NCI-H2029 treated with DMSO at 0.1 percent for 48 hours (cell line): Measurements from ENCODE around the gene CNTFR.

Source experiments
- DNase-seq: peaks from one replicate; lab custom pipeline; 2025; lab: John Stamatoyannopoulos, UW

Gene CNTFR

GRCh38 chr9:34522971-34523797 lies 66.3 kb downstream of the CNTFR start, which contains the start of gene ENHO:
Gene ENHO (minus strand): TSS chr9:34522990. CDS start chr9:34521695, 1,295 bp downstream.
- peak; percentile 18 for DNase-seq

- no peak for DNase-seq
These were observed 67.2 kb downstream of the CNTFR start for GRCh38 chr9:34522091-34522887.

GRCh38 chr9:34521406-34522045 lies 68.0 kb downstream of the CNTFR start:
- DNase-seq, result no peak

- DNase-seq, result no peak
These were observed 68.8 kb downstream of the CNTFR start for GRCh38 chr9:34520505-34521385.

GRCh38 chr9:34520096-34520495 lies 69.4 kb downstream of the CNTFR start:
- no peak for DNase-seq

- no peak for DNase-seq
These were observed 70.1 kb downstream of the CNTFR start for GRCh38 chr9:34519321-34520020.

GRCh38 chr9:34518896-34519295 lies 70.6 kb downstream of the CNTFR start:
- DNase-seq, result no peak

- no peak for DNase-seq
These were observed 71.4 kb downstream of the CNTFR start for GRCh38 chr9:34518110-34518616.

- no peak for DNase-seq
These were observed 72.3 kb downstream of the CNTFR start for GRCh38 chr9:34517185-34517584.

- no peak for DNase-seq
These were observed 73.6 kb downstream of the CNTFR start for GRCh38 chr9:34515959-34516358.

- DNase-seq, result no peak
These were observed 74.7 kb downstream of the CNTFR start for GRCh38 chr9:34514816-34515215.

- no peak for DNase-seq
These were observed 75.1 kb downstream of the CNTFR start for GRCh38 chr9:34514401-34514800.

GRCh38 chr9:34513567-34514214 lies 75.8 kb downstream of the CNTFR start:
- peak; percentile 25 for DNase-seq

- no peak for DNase-seq
These were observed 77.1 kb downstream of the CNTFR start for GRCh38 chr9:34512131-34513078.

- DNase-seq, result no peak
These were observed 78.7 kb downstream of the CNTFR start for GRCh38 chr9:34510497-34511468.

GRCh38 chr9:34508951-34509350 lies 80.6 kb downstream of the CNTFR start:
- DNase-seq, result no peak

GRCh38 chr9:34508463-34508862 lies 81.1 kb downstream of the CNTFR start:
- no peak for DNase-seq

- DNase-seq, result no peak
These were observed 81.6 kb downstream of the CNTFR start for GRCh38 chr9:34507966-34508365.
